Measurements from ENCODE around the gene UMODL1. TPM values are rescaled to one million over a fixed set of nuclear protein-coding genes. Genes with fewer than 3 reads are reported as not detected.

The UMODL1 gene
- polyA plus RNA-seq, 3 donors from 2014 or later, result not detected

- Mint-ChIP-seq H3K4me1 (peaks cover 7 to 8% of the 10 kb centered on the region in 2 donors), H3K36me3 (no peaks in the 10 kb centered on the region), H3K9me3 (no peaks in the 10 kb centered on the region), H3K4me3 (no peak overlapping the region), H3K27me3 (ENCODE audit: low read depth in 3 of 3) (peaks cover 0 to 10% (median 6%) of the 10 kb centered on the region in 3 donors), H3K27ac (no peak overlapping the region)
- no peak for DNase-seq
Observed at GRCh38 chr21:42084079-42084478, 13.0 kb downstream of the UMODL1 start.

- Mint-ChIP-seq H3K27me3 (ENCODE audit: low read depth in 3 of 3) (peaks cover 0 to 12% (median 10%) of the 10 kb centered on the region in 3 donors), H3K4me1 (peaks cover 20 to 21% of the 10 kb centered on the region in 2 donors), H3K27ac (no peak overlapping the region), H3K9me3 (no peaks in the 10 kb centered on the region), H3K36me3 (no peaks in the 10 kb centered on the region), H3K4me3 (no peak overlapping the region)
- no peak for DNase-seq
Observed at GRCh38 chr21:42085246-42086077, 14.3 kb downstream of the UMODL1 start.

GRCh38 chr21:42086969-42087368 lies 15.9 kb downstream of the UMODL1 start:
- DNase-seq, result no peak
- H3K27ac Mint-ChIP-seq, result no peak overlapping the region
- no peaks in the 10 kb centered on the region for H3K9me3 Mint-ChIP-seq
- H3K36me3 Mint-ChIP-seq, result no peaks in the 10 kb centered on the region
- peaks cover 20 to 23% of the 10 kb centered on the region in 2 donors for H3K4me1 Mint-ChIP-seq
- no peak overlapping the region for H3K4me3 Mint-ChIP-seq
- peaks cover 0 to 19% (median 14%) of the 10 kb centered on the region in 3 donors for H3K27me3 Mint-ChIP-seq (ENCODE audit: low read depth in 3 of 3)

GRCh38 chr21:42088148-42088547 lies 17.0 kb downstream of the UMODL1 start:
- no peak overlapping the region for H3K4me3 Mint-ChIP-seq
- peaks cover 0 to 16% (median 14%) of the 10 kb centered on the region in 3 donors for H3K27me3 Mint-ChIP-seq (ENCODE audit: low read depth in 3 of 3)
- peaks cover 20 to 23% of the 10 kb centered on the region in 2 donors for H3K4me1 Mint-ChIP-seq

GRCh38 chr21:42088658-42089057 lies 17.5 kb downstream of the UMODL1 start:
- Mint-ChIP-seq H3K27ac (no peak overlapping the region), H3K36me3 (no peaks in the 10 kb centered on the region), H3K4me1 (peaks cover 20 to 23% of the 10 kb centered on the region in 2 donors), H3K4me3 (peak overlapping the region in 2 of 5 donors; percentile 83), H3K9me3 (no peaks in the 10 kb centered on the region), H3K27me3 (ENCODE audit: low read depth in 3 of 3) (peaks cover 2 to 18% (median 14%) of the 10 kb centered on the region in 3 donors)
- DNase-seq, result no peak

More at GRCh38 chr21:42088148-42088547, 17.0 kb downstream of the UMODL1 start:
- DNase-seq, result no peak
- Mint-ChIP-seq H3K36me3 (no peaks in the 10 kb centered on the region), H3K9me3 (no peaks in the 10 kb centered on the region), H3K27ac (no peak overlapping the region)

GRCh38 chr21:42089093-42089631 lies 18.0 kb downstream of the UMODL1 start:
- peaks cover 3 to 18% (median 14%) of the 10 kb centered on the region in 3 donors for H3K27me3 Mint-ChIP-seq (ENCODE audit: low read depth in 3 of 3)
- H3K9me3 Mint-ChIP-seq, result no peaks in the 10 kb centered on the region
- H3K36me3 Mint-ChIP-seq, result no peaks in the 10 kb centered on the region
- peak overlapping the region in 4 of 5 donors; percentile 45 to 83 (median 66) for H3K4me3 Mint-ChIP-seq
- peaks cover 20 to 23% of the 10 kb centered on the region in 2 donors for H3K4me1 Mint-ChIP-seq
- peak in 2 of 3 donors; percentile 51 to 64 for DNase-seq
- peak overlapping the region in 3 of 6 donors; percentile 2 to 52 (median 47) for H3K27ac Mint-ChIP-seq

GRCh38 chr21:42089665-42090310 lies 18.7 kb downstream of the UMODL1 start:
- no peaks in the 10 kb centered on the region for H3K36me3 Mint-ChIP-seq
- H3K4me3 Mint-ChIP-seq, result peak overlapping the region in 4 of 5 donors; percentile 45 to 83 (median 66)
- peaks cover 20 to 23% of the 10 kb centered on the region in 2 donors for H3K4me1 Mint-ChIP-seq
- no peak for DNase-seq
- H3K27ac Mint-ChIP-seq, result peak overlapping the region in 2 of 6 donors; percentile 47 to 52
- H3K9me3 Mint-ChIP-seq, result peaks cover 0 to 4% (median 0%) of the 10 kb centered on the region in 6 donors
- peaks cover 3 to 18% (median 14%) of the 10 kb centered on the region in 3 donors for H3K27me3 Mint-ChIP-seq (ENCODE audit: low read depth in 3 of 3)

GRCh38 chr21:42091899-42092508 lies 20.9 kb downstream of the UMODL1 start:
- H3K4me3 Mint-ChIP-seq, result no peak overlapping the region
- peaks cover 0 to 9% (median 2%) of the 10 kb centered on the region in 6 donors for H3K9me3 Mint-ChIP-seq
- H3K27me3 Mint-ChIP-seq (ENCODE audit: low read depth in 3 of 3), result peaks cover 3 to 20% (median 19%) of the 10 kb centered on the region in 3 donors
- DNase-seq, result no peak
- peaks cover 20 to 23% of the 10 kb centered on the region in 2 donors for H3K4me1 Mint-ChIP-seq
- H3K36me3 Mint-ChIP-seq, result peaks cover 0 to 4% (median 0%) of the 10 kb centered on the region in 3 donors
- H3K27ac Mint-ChIP-seq, result no peak overlapping the region

- H3K36me3 Mint-ChIP-seq, result peaks cover 0 to 4% (median 0%) of the 10 kb centered on the region in 3 donors
Observed at GRCh38 chr21:42092771-42093170, 21.7 kb downstream of the UMODL1 start.

GRCh38 chr21:42093186-42093585 lies 22.1 kb downstream of the UMODL1 start:
- H3K27me3 Mint-ChIP-seq (ENCODE audit: low read depth in 3 of 3), result peaks cover 6 to 20% (median 18%) of the 10 kb centered on the region in 3 donors
- H3K4me3 Mint-ChIP-seq, result no peak overlapping the region
- peaks cover 20 to 23% of the 10 kb centered on the region in 2 donors for H3K4me1 Mint-ChIP-seq
- H3K9me3 Mint-ChIP-seq, result peaks cover 0 to 9% (median 2%) of the 10 kb centered on the region in 6 donors
- H3K27ac Mint-ChIP-seq, result no peak overlapping the region
- H3K36me3 Mint-ChIP-seq, result peaks cover 0 to 4% (median 0%) of the 10 kb centered on the region in 3 donors
- no peak for DNase-seq

More at GRCh38 chr21:42092771-42093170, 21.7 kb downstream of the UMODL1 start:
- H3K9me3 Mint-ChIP-seq, result peaks cover 0 to 9% (median 2%) of the 10 kb centered on the region in 6 donors
- H3K27me3 Mint-ChIP-seq (ENCODE audit: low read depth in 3 of 3), result peaks cover 4 to 22% (median 20%) of the 10 kb centered on the region in 3 donors
- peaks cover 20 to 23% of the 10 kb centered on the region in 2 donors for H3K4me1 Mint-ChIP-seq
- no peak overlapping the region for H3K27ac Mint-ChIP-seq
- DNase-seq, result no peak
- no peak overlapping the region for H3K4me3 Mint-ChIP-seq

GRCh38 chr21:42093991-42094421 lies 22.9 kb downstream of the UMODL1 start:
- Mint-ChIP-seq H3K4me1 (peaks cover 13 to 17% of the 10 kb centered on the region in 2 donors), H3K4me3 (no peak overlapping the region), H3K36me3 (peaks cover 0 to 4% (median 0%) of the 10 kb centered on the region in 3 donors), H3K9me3 (peaks cover 0 to 9% (median 2%) of the 10 kb centered on the region in 6 donors), H3K27ac (no peak overlapping the region), H3K27me3 (ENCODE audit: low read depth in 3 of 3) (peaks cover 6 to 19% (median 16%) of the 10 kb centered on the region in 3 donors)
- no peak for DNase-seq

- no peak overlapping the region for H3K27ac Mint-ChIP-seq
- DNase-seq, result no peak
Observed at GRCh38 chr21:42094811-42095210, 23.7 kb downstream of the UMODL1 start.

GRCh38 chr21:42095581-42095980 lies 24.5 kb downstream of the UMODL1 start:
- Mint-ChIP-seq H3K9me3 (peaks cover 0 to 9% (median 2%) of the 10 kb centered on the region in 6 donors), H3K27me3 (ENCODE audit: low read depth in 3 of 3) (peaks cover 6 to 24% (median 13%) of the 10 kb centered on the region in 3 donors), H3K4me1 (peaks cover 0 to 1% of the 10 kb centered on the region in 2 donors), H3K4me3 (no peak overlapping the region), H3K27ac (no peak overlapping the region), H3K36me3 (peaks cover 0 to 4% (median 0%) of the 10 kb centered on the region in 3 donors)
- no peak for DNase-seq

More at GRCh38 chr21:42094811-42095210, 23.7 kb downstream of the UMODL1 start:
- Mint-ChIP-seq H3K27me3 (ENCODE audit: low read depth in 3 of 3) (peaks cover 6 to 18% (median 16%) of the 10 kb centered on the region in 3 donors), H3K9me3 (peaks cover 0 to 9% (median 2%) of the 10 kb centered on the region in 6 donors), H3K36me3 (peaks cover 0 to 4% (median 0%) of the 10 kb centered on the region in 3 donors), H3K4me1 (peaks cover 5 to 9% of the 10 kb centered on the region in 2 donors), H3K4me3 (no peak overlapping the region)

Data from immature natural killer cell (primary cell).